Measurements from ENCODE around the gene AMPD3. TPM values are rescaled to one million over a fixed set of nuclear protein-coding genes. Genes with fewer than 3 reads are reported as not detected.

AMPD3 gene
- total RNA-seq, 1 donor from 2014 or later, result 7.1 TPM

DNA sequence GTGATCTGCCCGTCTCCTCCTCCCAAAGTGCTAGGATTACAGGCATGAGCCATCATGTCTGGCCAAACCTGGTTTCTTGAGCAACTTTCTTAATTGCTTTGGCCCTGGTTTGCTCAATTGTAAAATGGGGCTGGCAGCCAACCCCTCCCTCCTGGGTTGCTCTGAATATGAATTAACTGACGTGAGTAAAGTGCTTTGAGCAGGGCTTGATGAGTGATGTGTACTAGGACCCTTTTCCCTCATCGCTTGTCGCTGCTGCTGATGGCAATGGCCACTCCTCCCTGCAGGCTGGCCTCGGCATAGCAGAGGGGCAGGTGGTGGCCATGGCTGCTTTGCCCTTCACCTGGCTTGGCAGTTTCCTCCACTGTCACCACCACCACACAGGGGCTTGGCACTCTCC lies 44.4 kb downstream of the AMPD3 start:
- no peak for DNase-seq (ENCODE audit: low read depth)
- TF ChIP-seq CTCF (conservative IDR thresholded peaks at IDR 0.05; ENCODE audit: low read depth, low read length), result no peak
- no peak overlapping the region for H3K4me3 ChIP-seq (ENCODE audit: low read depth, low read length)

DNA sequence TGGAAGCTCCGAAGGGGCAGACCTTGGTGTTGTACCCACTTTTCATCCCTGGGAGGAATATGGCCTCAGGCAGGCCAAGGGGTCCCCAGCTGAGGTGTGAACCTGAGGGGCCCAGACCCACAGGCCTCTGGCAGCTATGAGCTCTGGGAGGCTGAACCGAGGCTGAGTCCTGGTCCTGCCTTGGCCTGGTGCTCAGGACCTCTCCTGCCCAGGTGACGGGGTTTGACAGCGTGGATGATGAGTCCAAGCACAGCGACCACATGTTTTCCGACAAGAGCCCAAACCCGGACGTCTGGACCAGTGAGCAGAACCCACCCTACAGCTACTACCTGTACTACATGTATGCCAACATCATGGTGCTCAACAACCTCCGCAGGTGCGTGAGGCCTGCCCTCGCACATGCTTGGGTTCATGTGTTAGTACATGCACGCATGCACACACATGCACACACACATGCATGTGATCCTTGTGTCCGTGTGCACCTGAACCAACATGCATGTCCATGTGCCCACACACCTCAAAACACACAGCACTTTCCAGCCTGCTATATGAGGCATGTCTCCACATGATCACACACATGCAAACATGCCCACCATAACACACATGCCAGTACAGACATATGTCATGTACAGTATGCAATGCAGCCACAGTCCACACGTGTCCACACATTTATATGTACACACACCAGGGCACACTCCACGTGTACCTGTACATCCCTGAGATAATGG lies 45.0 kb downstream of the AMPD3 start:
- TF ChIP-seq CTCF (conservative IDR thresholded peaks at IDR 0.05; ENCODE audit: low read depth, low read length), result no peak
- no peak overlapping the region for H3K4me3 ChIP-seq (ENCODE audit: low read depth, low read length)

GRCh38 chr11:10500757-10501684 lies 46.0 kb downstream of the AMPD3 start:
- DNase-seq (ENCODE audit: low read depth), result no peak
- TF ChIP-seq CTCF (conservative IDR thresholded peaks at IDR 0.05; ENCODE audit: low read depth, low read length), result no peak
- H3K4me3 ChIP-seq (ENCODE audit: low read depth, low read length), result no peak overlapping the region

More for the DNA sequence above, 45.0 kb downstream of the AMPD3 start:
- DNase-seq (ENCODE audit: low read depth), result no peak

DNA sequence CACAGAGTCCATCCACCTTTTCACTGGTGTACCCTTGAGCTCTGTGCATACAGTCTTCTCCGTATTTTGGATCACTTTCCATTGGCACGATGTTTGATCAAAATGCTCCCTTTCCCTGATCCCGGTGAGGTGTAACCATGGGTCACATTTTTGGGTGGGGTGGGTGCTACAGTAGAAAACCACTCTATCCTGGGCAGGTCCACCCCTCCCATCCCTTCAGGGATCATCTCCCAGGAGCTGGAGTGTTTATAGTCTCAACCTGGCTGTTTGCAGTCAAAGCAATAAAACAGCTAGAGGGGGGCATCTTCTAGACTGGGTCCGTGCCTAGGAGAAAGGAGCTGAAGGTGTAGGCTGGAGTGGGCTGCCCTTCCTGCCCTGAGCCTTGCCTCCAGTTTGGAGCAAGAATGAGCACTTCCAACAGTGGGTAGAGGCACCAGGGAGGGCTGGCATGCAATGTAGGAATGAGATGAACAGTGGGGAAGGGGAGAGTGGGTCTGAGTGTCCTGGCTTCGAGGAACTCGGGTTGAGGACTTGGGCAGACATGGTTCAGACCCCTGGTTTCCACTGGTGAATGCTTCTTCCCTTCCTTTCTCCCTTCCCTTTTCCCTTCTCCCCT lies 47.1 kb downstream of the AMPD3 start:
- DNase-seq (ENCODE audit: low read depth), result no peak
- H3K4me3 ChIP-seq (ENCODE audit: low read depth, low read length), result no peak overlapping the region
- no peak for TF ChIP-seq CTCF (conservative IDR thresholded peaks at IDR 0.05; ENCODE audit: low read depth, low read length)

DNA sequence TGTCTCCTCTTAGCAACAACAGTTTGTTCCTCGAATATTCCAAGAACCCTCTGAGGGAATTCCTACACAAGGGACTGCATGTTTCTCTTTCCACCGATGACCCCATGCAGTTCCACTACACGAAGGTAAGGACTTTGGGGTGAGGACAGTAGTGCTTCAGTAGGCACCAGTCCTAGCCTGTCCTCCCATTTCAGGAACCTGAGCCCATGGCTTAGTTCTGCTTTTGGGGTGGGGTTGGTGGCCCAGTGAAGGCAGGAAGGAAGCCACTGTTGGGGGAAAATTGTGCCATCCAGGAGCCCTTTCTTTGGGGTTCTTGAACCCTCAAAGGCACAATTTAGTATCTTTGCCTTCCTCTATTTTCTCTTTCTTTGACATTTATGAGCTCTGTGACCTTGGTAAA lies 47.7 kb downstream of the AMPD3 start:
- DNase-seq (ENCODE audit: low read depth), result no peak
- TF ChIP-seq CTCF (conservative IDR thresholded peaks at IDR 0.05; ENCODE audit: low read depth, low read length), result no peak
- H3K4me3 ChIP-seq (ENCODE audit: low read depth, low read length), result no peak overlapping the region

DNA sequence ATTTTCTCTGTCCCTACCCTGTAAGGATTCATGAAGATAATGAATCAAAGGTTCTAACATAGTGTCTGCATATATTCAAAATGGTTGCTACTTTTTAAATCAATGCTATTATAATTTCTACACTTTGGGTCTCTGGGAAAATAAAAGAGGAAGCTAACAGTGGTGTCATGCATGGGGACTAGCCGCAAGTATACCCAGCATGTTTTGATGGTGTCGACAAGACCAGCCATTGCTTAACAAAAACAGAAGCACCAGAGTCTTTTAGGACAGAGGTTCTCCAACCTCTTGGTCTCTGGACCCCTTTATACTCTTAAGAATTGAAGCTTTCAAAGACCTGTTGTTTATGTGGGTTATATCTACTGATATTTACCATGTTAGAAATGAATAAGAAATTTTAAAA lies 48.2 kb downstream of the AMPD3 start:
- TF ChIP-seq CTCF (conservative IDR thresholded peaks at IDR 0.05; ENCODE audit: low read depth, low read length), result no peak
- no peak overlapping the region for H3K4me3 ChIP-seq (ENCODE audit: low read depth, low read length)
- no peak for DNase-seq (ENCODE audit: low read depth)
